IPS-18c (cell line): ENCODE measurements around the gene ADARB2.
"Not testable (repeated sequence)": the region's sequence is repeated elsewhere in the genome, so short reads cannot be mapped to it uniquely, and the experiment has no call there.

Experiments
- H3K4me3 ChIP-seq: 2 replicates; pipeline ENCODE4 v1.7.0; 2013; ENCODE audit warnings: low read depth, mild to moderate bottlenecking, low read length, moderate library complexity; ENCODE audit not compliant: insufficient read depth
- H3K9me3 ChIP-seq: one replicate; pipeline ENCODE4 v1.6.1; 2013; ENCODE audit warnings: mild to moderate bottlenecking, low read length, moderate library complexity; ENCODE audit not compliant: control insufficient read depth, insufficient read depth

Gene ADARB2

GRCh38 chr10:1398626-1399410, 338.5 kb downstream of the ADARB2 start:
- H3K9me3 ChIP-seq = no peaks in the 10 kb centered on the region
- no peak overlapping the region for H3K4me3 ChIP-seq

DNA sequence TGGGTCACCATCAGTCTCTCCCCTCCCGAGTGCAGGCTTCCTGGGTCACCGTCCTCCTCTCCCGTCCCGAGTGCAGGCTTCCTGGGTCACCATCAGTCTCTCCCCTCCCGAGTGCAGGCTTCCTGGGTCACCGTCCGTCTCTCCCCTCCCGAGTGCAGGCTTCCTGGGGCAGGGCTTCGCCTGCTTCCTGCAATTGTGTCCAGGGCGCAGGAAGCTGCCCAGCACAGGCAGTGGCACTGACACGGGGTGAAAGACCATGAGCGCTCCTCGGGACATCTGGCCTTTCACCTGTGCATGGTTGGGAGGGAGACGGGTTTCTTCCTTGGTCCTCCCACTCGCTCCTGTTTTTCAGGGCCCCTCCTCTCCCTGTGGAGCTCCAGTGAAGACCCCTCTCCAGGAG, 339.2 kb downstream of the ADARB2 start:
- H3K9me3 ChIP-seq, H3K4me3 ChIP-seq: not testable (repeated sequence)

GRCh38 chr10:1396297-1396635, 341.1 kb downstream of the ADARB2 start:
- Histone ChIP-seq H3K4me3 (no peak overlapping the region), H3K9me3 (no peaks in the 10 kb centered on the region)

DNA sequence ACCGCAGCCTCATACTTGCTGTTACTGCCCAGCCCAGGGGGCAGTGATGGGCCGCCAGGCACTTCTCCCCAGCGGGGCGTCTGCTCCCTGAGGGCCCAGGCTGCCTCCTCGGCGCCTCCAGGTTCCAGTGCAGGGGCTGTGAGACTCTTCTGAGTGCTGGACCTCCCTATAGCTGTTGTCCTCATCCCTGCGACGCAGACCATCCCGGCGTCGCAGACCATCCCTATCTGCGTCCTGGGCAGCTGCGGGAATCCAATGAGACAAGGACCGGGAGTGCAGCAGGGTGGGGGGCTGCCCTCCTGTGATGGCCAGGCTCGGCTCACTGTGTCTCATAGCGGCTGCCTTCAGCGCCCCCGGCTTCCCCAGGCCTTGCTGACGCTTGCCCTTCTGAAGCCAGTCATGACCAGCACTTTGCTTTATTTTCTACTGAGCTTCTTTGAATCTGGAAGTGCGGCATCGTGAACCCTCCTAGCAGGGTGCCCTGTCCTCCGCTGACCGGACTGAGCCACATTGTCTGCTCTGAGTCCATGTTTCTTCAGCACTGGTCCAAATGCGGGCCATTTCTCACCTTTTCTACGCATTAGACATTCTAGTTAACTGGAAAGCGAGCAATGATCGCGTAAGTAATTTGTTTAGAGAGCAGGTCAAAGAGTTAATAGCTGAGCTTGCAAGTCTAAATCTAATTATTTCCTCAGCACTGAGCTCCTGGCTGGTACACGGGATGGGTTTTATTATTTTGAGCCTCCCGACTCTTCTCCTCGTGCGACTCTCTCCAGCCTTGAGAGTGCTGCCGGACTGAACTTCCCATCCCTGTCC, 341.6 kb downstream of the ADARB2 start:
- Histone ChIP-seq H3K9me3 (no peaks in the 10 kb centered on the region), H3K4me3 (no peak overlapping the region)

DNA sequence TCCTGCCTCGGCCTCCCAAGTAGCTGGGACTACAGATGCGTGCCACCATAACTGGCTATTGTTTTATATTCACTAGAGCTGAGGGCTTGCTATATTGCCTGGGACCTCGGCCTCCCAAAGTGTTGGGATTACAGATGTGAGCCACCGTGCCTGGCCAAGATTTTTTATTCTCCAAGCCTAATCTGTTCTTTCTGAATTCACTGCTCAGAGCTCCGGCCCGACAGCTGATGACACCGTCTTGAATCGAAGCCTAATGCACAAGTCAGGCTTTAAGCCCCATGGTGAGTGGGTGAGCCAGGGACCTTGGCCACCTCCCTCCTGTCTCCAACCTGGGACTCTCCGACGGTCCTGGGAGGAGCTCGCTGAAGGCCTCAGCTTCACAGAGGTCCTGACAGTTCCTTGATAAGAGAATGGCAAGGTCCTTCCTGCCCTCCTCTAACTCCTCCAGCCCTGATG, 342.3 kb downstream of the ADARB2 start:
- Histone ChIP-seq H3K4me3 (no peak overlapping the region), H3K9me3 (no peaks in the 10 kb centered on the region)

DNA sequence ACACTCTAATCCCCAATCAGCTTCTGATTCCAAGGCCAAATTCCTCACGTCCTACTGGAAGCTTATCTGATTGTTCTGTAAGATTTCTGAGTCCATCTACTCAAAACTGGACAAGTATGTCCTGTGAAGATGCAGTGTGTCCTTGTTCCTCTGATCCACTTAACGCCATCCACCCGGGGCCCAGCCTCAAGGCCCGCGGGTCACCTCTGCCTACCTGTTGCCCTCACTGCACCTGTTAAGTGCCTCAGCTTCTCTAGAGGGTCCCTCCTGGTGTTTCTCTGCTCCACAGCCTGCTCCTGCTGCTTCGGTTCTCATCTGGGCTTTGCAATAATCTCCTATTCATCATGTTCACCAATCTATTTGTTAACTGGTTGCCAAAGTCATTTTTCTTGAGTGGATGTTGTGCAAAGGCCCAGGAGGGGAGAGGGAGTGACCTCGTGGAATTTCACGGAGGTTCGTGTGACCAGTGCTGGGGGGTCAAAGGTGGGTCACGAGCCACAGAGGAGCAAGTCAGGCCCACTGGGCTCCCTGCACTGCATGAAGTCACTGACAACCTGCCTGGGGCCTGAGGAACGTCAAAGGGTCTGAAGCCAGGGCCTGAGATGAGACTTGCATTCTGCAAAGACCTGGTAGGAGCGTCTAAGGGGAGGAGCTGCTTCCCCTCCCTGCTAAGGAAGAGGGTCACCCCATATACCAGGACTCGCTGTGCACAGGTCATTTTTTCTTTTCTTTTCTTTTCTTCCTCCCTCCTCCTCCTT, 343.0 kb downstream of the ADARB2 start:
- Histone ChIP-seq H3K9me3 (no peaks in the 10 kb centered on the region), H3K4me3 (no peak overlapping the region)

- Histone ChIP-seq H3K4me3 (no peak overlapping the region), H3K9me3 (no peaks in the 10 kb centered on the region)
Observed at GRCh38 chr10:1393481-1393880, 343.8 kb downstream of the ADARB2 start.

GRCh38 chr10:1392127-1392526, 345.2 kb downstream of the ADARB2 start:
- no peak overlapping the region for H3K4me3 ChIP-seq
- H3K9me3 ChIP-seq = no peaks in the 10 kb centered on the region

DNA sequence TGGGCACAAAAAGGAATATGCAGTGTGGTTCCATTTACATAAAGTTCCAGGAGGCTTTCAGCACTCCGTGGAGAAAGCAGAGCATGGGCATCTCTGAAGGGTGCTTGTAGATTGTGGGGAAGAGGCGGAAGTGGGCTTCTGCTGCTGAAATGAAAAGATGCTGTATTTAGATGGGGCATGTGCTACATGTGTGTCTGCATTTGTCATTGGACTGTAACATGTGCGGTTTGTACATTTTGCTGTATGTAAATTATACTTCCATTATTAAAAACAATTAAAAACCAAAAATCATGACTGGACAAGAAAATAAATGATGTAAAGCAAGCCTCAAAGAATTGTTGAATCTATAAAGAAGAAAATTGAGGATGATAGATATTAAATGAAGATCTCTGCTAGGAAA, 347.1 kb downstream of the ADARB2 start:
- Histone ChIP-seq H3K9me3 (no peaks in the 10 kb centered on the region), H3K4me3 (no peak overlapping the region)

DNA sequence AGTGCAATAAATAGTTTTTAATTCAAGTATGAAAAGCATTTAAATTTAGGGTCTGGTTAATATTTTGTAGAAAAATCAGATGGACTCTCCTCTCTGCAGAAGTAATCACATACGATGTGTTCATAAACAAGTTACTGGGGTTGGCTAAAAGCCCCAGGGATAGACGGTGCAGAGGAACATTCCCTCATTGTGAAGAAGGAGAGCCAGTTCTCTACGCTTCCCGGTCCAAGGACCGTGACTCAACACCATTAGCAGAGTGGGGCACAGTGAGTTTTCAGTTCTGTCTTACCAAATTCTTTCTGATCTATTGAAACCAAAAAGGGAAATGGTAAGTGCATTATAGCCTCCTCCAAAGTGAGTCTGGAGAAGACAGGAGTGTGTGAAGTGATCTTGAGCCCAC, 353.3 kb downstream of the ADARB2 start:
- no peaks in the 10 kb centered on the region for H3K9me3 ChIP-seq
- no peak overlapping the region for H3K4me3 ChIP-seq

DNA sequence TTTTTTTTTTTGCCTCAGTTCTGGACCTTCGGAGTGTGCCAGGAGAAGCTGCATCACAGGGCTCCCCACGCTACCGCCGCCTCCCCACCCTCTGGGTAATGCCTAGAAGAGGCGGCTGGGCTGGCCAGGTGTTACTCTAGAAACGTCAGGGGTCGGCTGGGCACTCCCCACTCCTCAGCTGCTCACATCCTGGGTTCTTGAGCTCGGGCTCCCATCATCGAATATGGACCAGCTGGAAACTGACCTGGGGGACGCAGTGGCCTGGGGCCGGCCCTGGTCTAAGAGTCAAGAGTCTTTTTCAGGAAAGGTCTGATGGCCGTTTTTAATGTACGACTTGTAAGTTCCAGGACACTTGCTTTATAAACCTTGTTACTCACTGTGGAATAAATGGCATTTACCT, 354.6 kb downstream of the ADARB2 start:
- H3K4me3 ChIP-seq = no peak overlapping the region
- no peaks in the 10 kb centered on the region for H3K9me3 ChIP-seq

DNA sequence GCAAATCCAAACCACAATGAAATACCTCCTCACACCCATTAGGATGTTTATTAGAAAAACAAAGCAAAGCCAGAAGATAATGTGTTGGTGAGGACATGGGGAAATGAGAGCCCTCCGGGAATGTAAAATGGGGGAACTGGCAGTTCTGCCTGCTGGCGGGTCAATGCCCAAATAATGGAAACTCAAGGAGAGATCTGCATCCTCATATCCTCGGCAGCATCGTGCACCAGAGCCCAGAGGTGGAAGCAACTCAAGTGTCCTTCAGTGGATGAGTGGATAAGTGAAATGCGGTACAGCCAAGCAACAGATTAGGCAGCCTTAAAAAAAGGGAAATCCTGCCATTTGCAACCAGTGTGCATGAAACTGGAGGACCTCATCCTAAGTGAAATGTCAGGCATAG, 356.0 kb downstream of the ADARB2 start:
- Histone ChIP-seq H3K4me3 (no peak overlapping the region), H3K9me3 (no peaks in the 10 kb centered on the region)

DNA sequence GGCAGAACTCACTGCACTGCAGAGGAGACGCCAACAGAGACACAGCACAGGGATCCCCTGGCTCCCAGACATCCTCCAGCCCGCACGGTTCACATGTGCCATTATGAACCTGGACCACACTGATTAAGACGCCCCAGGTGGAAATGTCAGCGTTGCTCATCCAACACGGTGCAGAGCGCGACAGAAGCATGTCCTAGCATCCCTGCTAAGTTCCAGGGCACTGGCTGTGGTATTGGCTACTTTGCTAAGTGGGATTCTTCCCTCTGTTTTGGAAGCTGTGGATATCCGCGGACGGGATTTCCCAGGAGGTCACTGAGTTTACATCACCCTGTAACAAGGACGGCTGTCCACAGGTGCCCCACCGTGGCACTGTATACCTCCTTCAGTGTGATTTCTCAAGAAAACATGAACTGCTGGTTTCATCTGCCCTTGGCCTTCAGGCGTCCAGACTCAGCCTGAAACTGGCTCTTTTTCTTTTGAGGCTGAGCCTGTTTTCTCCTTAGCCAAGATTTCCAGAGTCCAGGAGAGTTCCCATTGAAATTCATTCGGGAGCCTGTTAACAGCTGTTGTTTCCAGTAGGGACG, 357.1 kb downstream of the ADARB2 start:
- no peak overlapping the region; the same call in 1 of the 2 replicates for H3K4me3 ChIP-seq
- no peaks in the 10 kb centered on the region for H3K9me3 ChIP-seq

- Histone ChIP-seq H3K9me3 (no peaks in the 10 kb centered on the region), H3K4me3 (no peak overlapping the region; the same call in 1 of the 2 replicates)
Observed at GRCh38 chr10:1379601-1380000, 357.7 kb downstream of the ADARB2 start.

GRCh38 chr10:1378473-1378872, 358.9 kb downstream of the ADARB2 start:
- H3K4me3 ChIP-seq = no peak overlapping the region

DNA sequence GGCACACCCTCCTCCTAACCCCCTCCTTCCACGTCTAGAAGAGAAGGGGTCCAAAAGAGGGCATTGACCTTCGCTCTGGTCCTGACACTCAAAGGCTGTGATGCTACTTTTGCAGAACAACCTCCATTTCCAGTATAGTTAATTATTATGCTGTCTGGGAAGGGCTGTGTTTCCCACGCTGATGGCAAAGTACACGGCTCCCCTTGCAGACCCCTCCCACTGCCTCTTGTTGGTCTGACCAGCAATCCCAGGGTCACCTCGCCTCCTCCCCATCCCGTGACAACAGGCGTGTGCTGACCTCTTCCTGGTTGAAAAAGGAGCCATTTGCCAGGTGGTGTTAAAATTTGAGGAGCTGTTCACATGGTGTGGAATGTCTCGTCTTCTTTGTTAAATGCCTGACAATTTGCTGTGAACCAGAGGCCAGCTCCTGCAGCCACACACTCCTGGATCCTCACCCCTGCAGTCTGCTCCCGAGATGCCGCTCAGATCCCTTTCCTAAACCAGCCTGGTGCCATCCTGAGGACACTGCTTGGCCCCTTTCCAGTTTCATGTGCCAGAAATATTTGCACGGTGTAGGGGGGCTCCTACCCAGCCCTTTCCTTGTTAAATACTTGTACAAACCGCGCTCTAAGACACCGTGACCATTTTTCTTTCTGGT, 359.5 kb downstream of the ADARB2 start:
- Histone ChIP-seq H3K9me3 (no peaks in the 10 kb centered on the region), H3K4me3 (no peak overlapping the region)

More at GRCh38 chr10:1378473-1378872, 358.9 kb downstream of the ADARB2 start:
- no peaks in the 10 kb centered on the region for H3K9me3 ChIP-seq

DNA sequence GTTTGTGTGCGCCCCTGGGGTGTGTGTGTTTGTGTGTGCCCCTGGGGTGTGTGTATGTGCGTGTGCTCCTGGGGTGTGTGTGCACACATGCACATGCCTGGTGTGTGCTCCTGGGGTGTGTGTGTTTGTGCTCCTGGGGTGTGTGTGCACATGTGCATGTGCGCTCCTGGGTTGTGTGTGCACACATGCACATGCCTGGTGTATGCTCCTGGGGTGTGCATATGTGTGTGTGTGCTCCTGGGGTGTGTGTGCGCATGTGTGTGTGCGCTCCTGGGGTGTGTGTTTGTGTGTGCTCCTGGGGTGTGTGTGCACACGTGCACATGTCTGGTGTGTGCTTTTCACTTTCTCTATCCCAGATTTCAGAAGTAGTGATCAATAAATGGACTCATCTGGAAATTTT, 360.1 kb downstream of the ADARB2 start:
- Histone ChIP-seq H3K4me3 (no peak overlapping the region), H3K9me3 (no peaks in the 10 kb centered on the region)
